ENCODE measurements around the gene VTI1A. TPM values are rescaled to one million over a fixed set of nuclear protein-coding genes. Genes with fewer than 3 reads are reported as not detected.

VTI1A gene
- total RNA-seq, 4 donors from 2014 or later = 27.0 to 61.3 (median 49.8) TPM

- Histone ChIP-seq H3K4me1 (no peaks in the 10 kb centered on the region), H3K4me3 (no peak overlapping the region), H3K9me3 (no peaks in the 10 kb centered on the region), H3K36me3 (no peaks in the 10 kb centered on the region), H3K27me3 (no peaks in the 10 kb centered on the region), H3K27ac (no peak overlapping the region)
- no peak for TF ChIP-seq POLR2A (IDR thresholded peaks at IDR 0.05)
- TF ChIP-seq CTCF (IDR thresholded peaks at IDR 0.05) = no peak
- no peak for DNase-seq
- 52 to 53% methylated on average over 5 of the region's 5 CpGs for WGBS, 2 donors
- intact Hi-C loops (cut with DNase I) = no loop called here
These were observed 187.2 kb downstream of the VTI1A start for GRCh38 chr10:112634096-112634830.

GRCh38 chr10:112637901-112638300, 190.9 kb downstream of the VTI1A start:
- H3K4me1 ChIP-seq = no peaks in the 10 kb centered on the region
- no peak for DNase-seq
- no peaks in the 10 kb centered on the region for H3K27me3 ChIP-seq
- TF ChIP-seq CTCF (IDR thresholded peaks at IDR 0.05) (no peak), POLR2A (IDR thresholded peaks at IDR 0.05) (no peak)
- 52 to 68% methylated on average over 3 of the region's 3 CpGs for WGBS, 2 donors
- no peak overlapping the region for H3K27ac ChIP-seq
- no peak overlapping the region for H3K4me3 ChIP-seq
- H3K9me3 ChIP-seq = no peaks in the 10 kb centered on the region
- H3K36me3 ChIP-seq = no peaks in the 10 kb centered on the region
- intact Hi-C loops (cut with DNase I) = no loop called here

- no peak overlapping the region for H3K27ac ChIP-seq
- H3K4me1 ChIP-seq = no peaks in the 10 kb centered on the region
- no peaks in the 10 kb centered on the region for H3K9me3 ChIP-seq
- no peaks in the 10 kb centered on the region for H3K27me3 ChIP-seq
- TF ChIP-seq CTCF (IDR thresholded peaks at IDR 0.05) = no peak
- TF ChIP-seq POLR2A (IDR thresholded peaks at IDR 0.05) = no peak
- H3K4me3 ChIP-seq = no peak overlapping the region
- intact Hi-C loops (cut with DNase I) = no loop called here
- WGBS, 2 donors = 62 to 80% methylated on average over 1 of the region's 1 CpG
- no peak for DNase-seq
- no peaks in the 10 kb centered on the region for H3K36me3 ChIP-seq
These were observed 192.3 kb downstream of the VTI1A start for GRCh38 chr10:112639298-112639697.

- Histone ChIP-seq H3K36me3 (no peaks in the 10 kb centered on the region), H3K27ac (no peak overlapping the region), H3K9me3 (no peaks in the 10 kb centered on the region), H3K27me3 (no peaks in the 10 kb centered on the region), H3K4me3 (no peak overlapping the region), H3K4me1 (no peaks in the 10 kb centered on the region)
- TF ChIP-seq CTCF (IDR thresholded peaks at IDR 0.05) (no peak), POLR2A (IDR thresholded peaks at IDR 0.05) (no peak)
- no peak for DNase-seq
- intact Hi-C loops (cut with DNase I) = no loop called here
- WGBS, 2 donors = 35 to 53% methylated on average over 3 of the region's 3 CpGs
These were observed 193.6 kb downstream of the VTI1A start for GRCh38 chr10:112640638-112641037.

- H3K27me3 ChIP-seq = no peaks in the 10 kb centered on the region
- intact Hi-C loops (cut with DNase I) = no loop called here
- H3K36me3 ChIP-seq = no peaks in the 10 kb centered on the region
- no peaks in the 10 kb centered on the region for H3K4me1 ChIP-seq
- TF ChIP-seq CTCF (IDR thresholded peaks at IDR 0.05) (no peak), POLR2A (IDR thresholded peaks at IDR 0.05) (no peak)
- WGBS, 2 donors = 77 to 88% methylated on average over 7 of the region's 7 CpGs
- DNase-seq = no peak
- H3K27ac ChIP-seq = no peak overlapping the region
- no peak overlapping the region for H3K4me3 ChIP-seq
- no peaks in the 10 kb centered on the region for H3K9me3 ChIP-seq
These were observed 196.7 kb downstream of the VTI1A start for GRCh38 chr10:112643600-112644264.

All from esophagus squamous epithelium (tissue), 5 donors.